Esophagus (tissue), 2 donors: ENCODE results near the gene CLASP1. TPM values are rescaled to one million over a fixed set of nuclear protein-coding genes. Genes with fewer than 3 reads are reported as not detected.

Experiments used
- H3K27ac ChIP-seq, 2 donors: one replicate each; pipeline ENCODE4 v1.5.1; 2013; ENCODE audit warnings: low read depth in 2 of 2, mild to moderate bottlenecking in 2 of 2, inconsistent platforms in 1 of 2, low read length in 1 of 2, moderate library complexity in 1 of 2
- H3K27me3 ChIP-seq, 2 donors: one replicate each; pipeline ENCODE4 v1.6.1; 2013; ENCODE audit warnings: low read length in 2 of 2, control low read depth in 1 of 2, mild to moderate bottlenecking in 1 of 2; ENCODE audit not compliant: insufficient read depth in 2 of 2, control insufficient read depth in 1 of 2
- H3K36me3 ChIP-seq, 2 donors: one replicate each; pipeline ENCODE4 v1.6.1; 2013; ENCODE audit warnings: low read length in 1 of 2; ENCODE audit not compliant: control insufficient read depth in 2 of 2, insufficient read depth in 2 of 2
- H3K4me1 ChIP-seq, 2 donors: one replicate each; pipeline ENCODE4 v1.6.1; 2013; ENCODE audit warnings: low read length in 1 of 2; ENCODE audit not compliant: control insufficient read depth in 2 of 2, insufficient read depth in 2 of 2
- H3K4me3 ChIP-seq, 2 donors: one replicate each; pipeline ENCODE4 v1.5.1; 2013; ENCODE audit warnings: low read length in 2 of 2, mild to moderate bottlenecking in 2 of 2, low read depth in 1 of 2, moderate library complexity in 1 of 2
- H3K9me3 ChIP-seq, 2 donors: one replicate each; pipeline ENCODE4 v1.6.1; 2013; ENCODE audit warnings: mild to moderate bottlenecking in 2 of 2, low read depth in 1 of 2, low read length in 1 of 2, moderate library complexity in 1 of 2; ENCODE audit not compliant: control insufficient read depth in 2 of 2, insufficient read depth in 1 of 2
- WGBS, 2 donors: extraction: QIAGEN DNeasy Blood & Tissue Kit; methylation state at CpG; one replicate each; pipeline ENCODE4 v1.1.7; 2013; 5-methylcytosine and 5-hydroxymethylcytosine counted together
- polyA plus RNA-seq, 2 donors: library from polyadenylated mRNA; stranded (reverse); fragments of 200-250 nt; gene quantifications; one replicate each; pipeline ENCODE4 v1.2.3, GENCODE V29; 2013
- donor health status: healthy with polysubstance abuse.
- donor health status: Bipolar disorder and iron deficiency.

The CLASP1 gene
- polyA plus RNA-seq, 2 donors = 9.1 to 9.8 TPM

- Histone ChIP-seq H3K27ac (no peak overlapping the region), H3K27me3 (no peaks in the 10 kb centered on the region), H3K4me1 (no peaks in the 10 kb centered on the region), H3K4me3 (no peak overlapping the region), H3K9me3 (no peaks in the 10 kb centered on the region), H3K36me3 (no peaks in the 10 kb centered on the region)
- WGBS, 2 donors = 96 to 98% methylated on average over 3 of the region's 3 CpGs
Measured at GRCh38 chr2:121591199-121591598, 58.1 kb downstream of the CLASP1 start.

- Histone ChIP-seq H3K4me3 (no peak overlapping the region), H3K9me3 (no peaks in the 10 kb centered on the region), H3K27ac (no peak overlapping the region), H3K36me3 (no peaks in the 10 kb centered on the region), H3K4me1 (no peaks in the 10 kb centered on the region), H3K27me3 (no peaks in the 10 kb centered on the region)
- 49 to 76% methylated on average over 1 of the region's 1 CpG for WGBS, 2 donors
Measured at GRCh38 chr2:121588357-121588756, 60.9 kb downstream of the CLASP1 start.

GRCh38 chr2:121587131-121587530 is 62.1 kb downstream of the CLASP1 start:
- WGBS, 2 donors = 94 to 98% methylated on average over 4 of the region's 4 CpGs

GRCh38 chr2:121584741-121585140 is 64.5 kb downstream of the CLASP1 start:
- Histone ChIP-seq H3K4me1 (peaks cover 0 to 2% of the 10 kb centered on the region in 2 donors), H3K4me3 (no peak overlapping the region), H3K9me3 (no peaks in the 10 kb centered on the region), H3K27ac (no peak overlapping the region), H3K27me3 (no peaks in the 10 kb centered on the region), H3K36me3 (no peaks in the 10 kb centered on the region)
- 90 to 99% methylated on average over 4 of the region's 4 CpGs for WGBS, 2 donors

More at GRCh38 chr2:121587131-121587530, 62.1 kb downstream of the CLASP1 start:
- Histone ChIP-seq H3K27me3 (no peaks in the 10 kb centered on the region), H3K4me1 (peaks cover 0 to 2% of the 10 kb centered on the region in 2 donors), H3K9me3 (no peaks in the 10 kb centered on the region), H3K27ac (no peak overlapping the region), H3K4me3 (no peak overlapping the region), H3K36me3 (no peaks in the 10 kb centered on the region)

GRCh38 chr2:121583555-121583954 is 65.7 kb downstream of the CLASP1 start:
- peaks cover 0 to 2% of the 10 kb centered on the region in 2 donors for H3K4me1 ChIP-seq
- WGBS, 2 donors = 80 to 81% methylated on average over 3 of the region's 3 CpGs
- H3K4me3 ChIP-seq = no peak overlapping the region
- no peak overlapping the region for H3K27ac ChIP-seq
- no peaks in the 10 kb centered on the region for H3K9me3 ChIP-seq
- H3K36me3 ChIP-seq = no peaks in the 10 kb centered on the region
- no peaks in the 10 kb centered on the region for H3K27me3 ChIP-seq

- Histone ChIP-seq H3K4me3 (no peak overlapping the region), H3K9me3 (no peaks in the 10 kb centered on the region), H3K27me3 (no peaks in the 10 kb centered on the region), H3K36me3 (no peaks in the 10 kb centered on the region), H3K27ac (no peak overlapping the region), H3K4me1 (peaks cover 0 to 2% of the 10 kb centered on the region in 2 donors)
Measured at GRCh38 chr2:121582272-121582671, 67.0 kb downstream of the CLASP1 start.

GRCh38 chr2:121579309-121579708 is 70.0 kb downstream of the CLASP1 start:
- H3K9me3 ChIP-seq = no peaks in the 10 kb centered on the region
- no peak overlapping the region for H3K4me3 ChIP-seq
- peaks cover 0 to 2% of the 10 kb centered on the region in 2 donors for H3K4me1 ChIP-seq
- no peak overlapping the region for H3K27ac ChIP-seq
- WGBS, 2 donors = 81 to 89% methylated on average over 3 of the region's 3 CpGs
- no peaks in the 10 kb centered on the region for H3K27me3 ChIP-seq
- no peaks in the 10 kb centered on the region for H3K36me3 ChIP-seq

GRCh38 chr2:121577381-121577780 is 71.9 kb downstream of the CLASP1 start:
- H3K36me3 ChIP-seq = no peaks in the 10 kb centered on the region
- no peaks in the 10 kb centered on the region for H3K27me3 ChIP-seq
- no peaks in the 10 kb centered on the region for H3K9me3 ChIP-seq
- no peak overlapping the region for H3K4me3 ChIP-seq
- 88 to 91% methylated on average over 1 of the region's 1 CpG for WGBS, 2 donors
- H3K4me1 ChIP-seq = no peaks in the 10 kb centered on the region
- H3K27ac ChIP-seq = no peak overlapping the region

GRCh38 chr2:121576263-121576662 is 73.0 kb downstream of the CLASP1 start:
- no peak overlapping the region for H3K4me3 ChIP-seq
- H3K9me3 ChIP-seq = no peaks in the 10 kb centered on the region
- H3K27me3 ChIP-seq = no peaks in the 10 kb centered on the region
- H3K27ac ChIP-seq = no peak overlapping the region
- H3K36me3 ChIP-seq = no peaks in the 10 kb centered on the region
- H3K4me1 ChIP-seq = no peaks in the 10 kb centered on the region
- WGBS, 2 donors = 76 to 83% methylated on average over 1 of the region's 1 CpG

GRCh38 chr2:121575800-121576199 is 73.5 kb downstream of the CLASP1 start:
- H3K4me3 ChIP-seq = no peak overlapping the region
- 96 to 97% methylated on average over 3 of the region's 3 CpGs for WGBS, 2 donors
- no peaks in the 10 kb centered on the region for H3K9me3 ChIP-seq
- no peak overlapping the region for H3K27ac ChIP-seq
- no peaks in the 10 kb centered on the region for H3K4me1 ChIP-seq
- no peaks in the 10 kb centered on the region for H3K36me3 ChIP-seq
- H3K27me3 ChIP-seq = no peaks in the 10 kb centered on the region
